Keratinocyte (primary cell): ENCODE measurements around the gene TIAL1.

Source experiments
- CTCF ChIP-seq, 3 experiments: IDR thresholded peaks in 1 of 3; conservative IDR thresholded peaks in 1 of 3; optimal IDR thresholded peaks in 1 of 3; 2 replicates in 2 of 3; 3 replicates in 1 of 3; pipeline versions ENCODE3 to v1.5.1; 2011; ENCODE audit warnings: low read length in 3 of 3, mild to moderate bottlenecking in 3 of 3, moderate library complexity in 2 of 3, control low read depth in 1 of 3, inconsistent platforms in 1 of 3; ENCODE audit not compliant: insufficient read depth in 2 of 3; ENCODE audit errors: extremely low read depth in 1 of 3
- EZH2 ChIP-seq: IDR thresholded peaks from one replicate; pipeline ENCODE4 v1.6.1; 2012; ENCODE audit warnings: inconsistent platforms, mild to moderate bottlenecking, low read length, moderate library complexity

GRCh38 chr10:119625570-119626280, 29.0 kb upstream of the TIAL1 start:
- TF ChIP-seq CTCF (optimal IDR thresholded peaks at IDR 0.05 in 1 of 3, IDR thresholded peaks at IDR 0.05 in 1 of 3, conservative IDR thresholded peaks at IDR 0.05 in 1 of 3; ENCODE audit: extremely low read depth in 1 of 3, insufficient read depth in 2 of 3, low read length in 3 of 3): no peak
- TF ChIP-seq EZH2: no peak
